ENCODE measurements around the gene ADK. TPM values are rescaled to one million over a fixed set of nuclear protein-coding genes. Genes with fewer than 3 reads are reported as not detected.
"Not testable (repeated sequence)": the region's sequence is repeated elsewhere in the genome, so short reads cannot be mapped to it uniquely, and the experiment has no call there.

The ADK gene
- total RNA-seq, 4 donors from 2014 or later, result 62.1 to 84.7 (median 74.4) TPM

GRCh38 chr10:74485283-74485682 is 334.3 kb downstream of the ADK start:
- TF ChIP-seq POLR2A (IDR thresholded peaks at IDR 0.05), result no peak
- Histone ChIP-seq H3K4me3 (replicated peaks in 1 of 3) (no peak overlapping the region), H3K9me3 (no peaks in the 10 kb centered on the region), H3K27ac (no peak overlapping the region), H3K36me3 (no peaks in the 10 kb centered on the region), H3K4me1 (no peaks in the 10 kb centered on the region), H3K27me3 (no peaks in the 10 kb centered on the region)
- no peak for DNase-seq
- intact Hi-C loops (cut with DNase I), result no loop called here
- 97 to 99% methylated on average over 2 of the region's 2 CpGs for WGBS, 2 donors

DNA sequence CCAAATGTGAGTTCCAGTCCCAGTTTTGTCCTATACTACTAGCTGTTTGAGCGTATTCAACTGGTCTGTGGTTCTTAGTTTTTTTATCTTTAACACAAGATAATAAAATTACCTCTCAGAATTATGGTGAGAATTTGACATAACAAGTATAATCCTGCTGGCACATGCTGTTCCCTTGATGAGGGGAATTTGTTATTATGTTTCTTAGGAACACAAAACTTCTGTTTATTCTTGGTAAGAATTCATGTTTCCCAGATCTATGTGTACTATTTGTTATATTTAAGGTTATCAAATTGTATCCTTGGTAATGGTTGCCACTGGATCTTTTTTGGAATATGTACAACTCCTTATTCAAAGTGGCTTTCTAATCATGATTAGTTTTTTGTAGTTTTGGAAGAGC is 335.6 kb downstream of the ADK start:
- no peaks in the 10 kb centered on the region for H3K27me3 ChIP-seq
- H3K36me3 ChIP-seq, result no peaks in the 10 kb centered on the region
- H3K4me3 ChIP-seq (replicated peaks in 1 of 3), result no peak overlapping the region
- no peak overlapping the region for H3K27ac ChIP-seq
- no peak for DNase-seq
- WGBS, 2 donors, result 88 to 93% methylated on average over 1 of the region's 1 CpG
- no peak for TF ChIP-seq POLR2A (IDR thresholded peaks at IDR 0.05)
- TF ChIP-seq CTCF (IDR thresholded peaks at IDR 0.05), result no peak
- no peaks in the 10 kb centered on the region for H3K9me3 ChIP-seq
- intact Hi-C loops (cut with DNase I), result no loop called here
- H3K4me1 ChIP-seq, result no peaks in the 10 kb centered on the region

GRCh38 chr10:74488907-74489306 is 337.9 kb downstream of the ADK start:
- DNase-seq, result no peak
- Histone ChIP-seq H3K27ac (no peak overlapping the region), H3K4me3 (replicated peaks in 1 of 3) (no peak overlapping the region), H3K36me3 (no peaks in the 10 kb centered on the region), H3K4me1 (no peaks in the 10 kb centered on the region), H3K9me3 (no peaks in the 10 kb centered on the region), H3K27me3 (no peaks in the 10 kb centered on the region)
- intact Hi-C loops (cut with DNase I), result no loop called here
- TF ChIP-seq POLR2A (IDR thresholded peaks at IDR 0.05) (no peak), CTCF (IDR thresholded peaks at IDR 0.05) (no peak)

- no peak overlapping the region for H3K4me3 ChIP-seq (replicated peaks in 1 of 3)
- no peaks in the 10 kb centered on the region for H3K27me3 ChIP-seq
- 90 to 92% methylated on average over 4 of the region's 4 CpGs for WGBS, 2 donors
- H3K27ac ChIP-seq, result no peak overlapping the region
- H3K9me3 ChIP-seq, result no peaks in the 10 kb centered on the region
- intact Hi-C loops (cut with DNase I), result no loop called here
- no peaks in the 10 kb centered on the region for H3K4me1 ChIP-seq
- TF ChIP-seq POLR2A (IDR thresholded peaks at IDR 0.05) (no peak), CTCF (IDR thresholded peaks at IDR 0.05) (no peak)
- no peak for DNase-seq
- H3K36me3 ChIP-seq, result no peaks in the 10 kb centered on the region
Measured at GRCh38 chr10:74490551-74490950, 339.5 kb downstream of the ADK start.

DNA sequence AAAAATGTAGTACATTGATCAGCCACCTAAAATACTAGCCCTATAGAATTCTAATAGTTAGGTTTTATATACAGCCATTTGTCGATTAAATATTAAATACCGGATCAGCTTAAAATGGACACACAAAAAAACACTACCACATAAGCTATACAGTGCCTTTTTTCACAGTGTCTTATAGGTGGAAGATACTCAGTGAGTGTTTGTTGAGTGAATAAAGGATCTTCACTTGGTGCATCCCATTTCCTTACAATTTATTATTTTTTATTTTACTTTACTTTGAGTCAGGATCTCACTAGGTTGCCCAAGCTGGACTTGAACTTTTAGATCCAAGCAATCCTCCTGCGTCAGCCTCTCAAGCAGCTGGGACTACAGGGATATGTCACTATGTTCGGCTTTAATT is 340.0 kb downstream of the ADK start:
- TF ChIP-seq POLR2A (IDR thresholded peaks at IDR 0.05), result no peak
- Histone ChIP-seq H3K9me3 (no peaks in the 10 kb centered on the region), H3K4me3 (replicated peaks in 1 of 3) (no peak overlapping the region), H3K36me3 (no peaks in the 10 kb centered on the region), H3K27me3 (no peaks in the 10 kb centered on the region), H3K27ac (no peak overlapping the region), H3K4me1 (no peaks in the 10 kb centered on the region)
- DNase-seq, result no peak
- intact Hi-C loops (cut with DNase I), result no loop called here
- 98% methylated on average over 4 of the region's 4 CpGs for WGBS, 2 donors

DNA sequence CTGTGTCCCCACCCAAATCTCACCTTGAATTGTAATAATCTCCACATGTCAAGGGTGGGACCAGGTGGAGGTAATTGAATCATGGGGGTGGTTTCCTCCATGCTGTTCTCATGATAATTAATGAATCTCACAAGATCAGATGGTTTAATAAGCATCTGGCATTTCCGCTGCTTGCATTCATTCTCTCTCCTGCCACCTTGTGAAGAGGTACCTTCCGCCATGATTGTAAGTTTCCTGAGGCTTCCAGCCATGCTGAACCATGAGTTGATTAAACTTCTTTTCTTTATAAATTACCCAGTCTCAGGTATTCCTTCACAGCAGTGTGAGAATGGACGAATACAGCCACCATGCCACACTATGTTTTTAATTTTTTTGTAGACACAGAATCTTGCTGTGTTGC is 345.3 kb downstream of the ADK start:
- H3K27me3 ChIP-seq; H3K27ac ChIP-seq; DNase-seq; H3K36me3 ChIP-seq; H3K4me3 ChIP-seq (replicated peaks in 1 of 3); H3K9me3 ChIP-seq; intact Hi-C loops (cut with DNase I): not testable (repeated sequence)
- 95 to 97% methylated on average over 3 of the region's 3 CpGs for WGBS, 2 donors
- peaks cover 12 to 15% of the 10 kb centered on the region in 2 donors for H3K4me1 ChIP-seq

- DNase-seq; H3K27ac ChIP-seq; H3K36me3 ChIP-seq; H3K27me3 ChIP-seq; intact Hi-C loops (cut with DNase I); H3K9me3 ChIP-seq; H3K4me3 ChIP-seq (replicated peaks in 1 of 3): not testable (repeated sequence)
- peaks cover 18 to 20% of the 10 kb centered on the region in 2 donors for H3K4me1 ChIP-seq
Measured at GRCh38 chr10:74498664-74499063, 347.6 kb downstream of the ADK start.

Data from thyroid gland (tissue), 4 donors.